Activated T-cell treated with anti-CD3 and anti-CD28 coated beads, Interleukin-2, amount 50 U/mL, for 48 hours (primary cell): ENCODE measurements around the gene LIMCH1.
A peak's percentile ranks its signal among the peaks of the same experiment; 100 is the strongest.
"Not testable (repeated sequence)": the region's sequence is repeated elsewhere in the genome, so short reads cannot be mapped to it uniquely, and the experiment has no call there.

ENCODE experiments used
- DNase-seq, 2 experiments: peaks; one replicate each; pipeline ENCODE4 v3.0.0-alpha.2; 2020

The LIMCH1 gene

DNA sequence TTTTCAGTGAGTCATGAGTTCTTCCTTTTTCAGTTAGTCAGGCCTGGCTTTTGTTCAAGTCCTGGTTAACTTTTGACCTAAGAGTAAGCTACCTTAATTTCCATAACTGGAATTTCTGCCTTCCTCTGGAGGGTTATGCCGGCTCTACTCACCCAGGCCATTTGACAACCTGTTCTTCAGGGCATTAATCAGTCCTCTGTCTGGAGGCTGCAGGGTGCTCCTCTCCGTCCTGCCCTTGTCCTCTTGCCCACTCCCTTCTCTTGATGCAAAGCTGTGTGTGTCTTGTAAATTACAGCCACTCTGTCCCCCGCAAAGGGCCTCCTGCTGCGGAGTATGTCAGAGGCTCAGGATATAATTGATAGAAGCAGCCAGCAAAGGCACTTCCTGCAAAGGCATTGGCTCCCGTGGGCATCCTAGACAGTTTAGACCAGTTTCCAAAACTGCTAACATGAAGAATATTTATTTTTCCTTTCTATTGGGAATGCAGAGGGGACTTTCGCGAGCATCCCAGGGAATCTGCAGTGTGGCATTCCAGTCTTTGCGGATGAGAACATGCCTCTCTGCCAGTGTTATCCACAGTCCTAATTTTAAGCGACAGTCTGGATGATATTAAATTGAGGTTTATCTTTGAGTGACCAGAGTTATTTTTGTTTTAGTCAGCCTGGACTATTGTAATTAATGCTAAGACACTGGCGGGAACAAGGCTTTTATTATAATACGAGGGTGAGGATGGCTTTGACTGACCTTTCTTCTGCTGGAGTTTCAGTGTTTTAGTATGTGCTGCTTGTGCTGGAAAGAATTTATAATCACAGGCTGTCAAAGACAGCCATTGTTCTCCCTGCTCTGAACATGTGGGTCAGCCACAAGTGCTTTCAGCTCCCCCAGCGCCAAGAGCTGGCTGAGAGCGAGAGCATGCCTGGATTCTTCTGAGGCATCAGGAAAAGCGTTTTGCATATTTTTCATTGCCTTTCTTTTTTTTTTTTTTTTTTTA lies 74.2 kb downstream of the LIMCH1 start:
- no peak for DNase-seq

DNA sequence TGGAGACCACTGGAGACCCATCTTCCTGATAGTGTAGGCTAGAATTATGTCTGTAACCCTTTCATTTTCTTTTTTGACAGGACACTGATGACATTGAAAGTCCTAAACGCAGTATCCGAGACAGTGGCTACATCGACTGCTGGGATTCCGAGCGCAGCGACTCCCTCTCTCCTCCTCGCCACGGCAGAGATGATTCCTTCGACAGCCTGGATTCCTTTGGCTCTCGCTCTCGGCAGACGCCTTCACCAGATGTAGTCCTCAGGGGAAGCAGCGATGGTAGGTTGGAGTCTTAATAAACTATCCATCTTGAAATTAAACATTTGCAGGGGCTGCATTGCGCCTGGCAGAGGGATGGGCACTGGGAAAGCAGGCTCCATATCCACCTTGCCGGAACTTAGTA lies 75.4 kb downstream of the LIMCH1 start:
- no peak for DNase-seq

DNA sequence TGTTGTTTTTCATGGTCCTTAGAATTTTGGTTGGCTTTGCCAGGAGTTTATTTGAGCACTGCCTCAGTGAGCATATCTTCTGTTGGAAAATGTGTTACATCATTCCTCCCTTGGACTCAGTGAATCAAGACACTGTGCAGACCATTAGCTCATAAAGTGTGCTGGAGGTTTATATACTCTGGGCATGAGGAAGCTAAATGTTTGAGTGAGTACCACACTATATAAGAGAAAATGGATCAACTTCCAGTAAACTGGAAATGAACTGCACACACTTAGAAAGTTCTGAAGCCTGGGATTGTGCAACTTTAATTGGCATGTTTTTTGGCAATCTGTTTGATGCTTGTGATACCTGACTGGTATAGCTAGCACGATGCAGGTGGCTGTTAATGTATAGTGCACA lies 75.9 kb downstream of the LIMCH1 start:
- DNase-seq: no peak

DNA sequence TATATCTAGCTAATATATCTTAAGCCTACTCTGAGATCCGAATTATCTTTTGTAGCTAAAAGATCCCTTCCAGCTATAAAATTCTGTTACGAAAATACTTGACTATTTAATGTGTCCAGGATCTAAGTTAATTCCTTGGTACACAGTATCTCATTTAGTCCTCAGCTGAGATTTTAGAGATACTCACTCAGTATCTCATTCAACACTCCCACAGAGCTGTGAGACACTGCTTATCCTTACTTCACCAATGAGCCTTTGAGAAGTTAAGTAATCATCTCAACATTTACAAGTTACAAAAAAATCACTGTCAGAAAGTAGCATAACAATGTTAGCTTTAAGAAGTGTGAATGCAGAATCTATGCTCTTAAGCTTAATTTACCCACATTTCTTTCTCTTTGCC lies 76.6 kb downstream of the LIMCH1 start:
- no peak for DNase-seq

DNA sequence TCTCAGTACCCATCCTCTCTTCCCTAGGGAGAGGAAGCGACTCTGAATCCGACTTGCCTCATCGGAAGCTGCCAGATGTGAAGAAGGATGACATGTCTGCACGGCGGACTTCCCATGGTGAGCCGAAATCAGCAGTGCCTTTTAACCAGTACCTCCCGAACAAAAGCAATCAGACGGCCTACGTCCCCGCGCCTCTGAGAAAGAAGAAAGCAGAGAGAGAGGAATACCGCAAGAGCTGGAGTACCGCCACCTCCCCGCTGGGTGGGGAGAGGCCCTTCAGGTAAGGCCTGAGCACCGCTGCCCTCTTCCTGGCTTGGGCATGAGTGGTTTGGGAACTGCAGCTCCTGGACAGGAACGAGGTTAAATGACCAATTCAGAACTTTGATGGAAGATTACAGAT lies 81.2 kb downstream of the LIMCH1 start:
- no peak for DNase-seq

DNA sequence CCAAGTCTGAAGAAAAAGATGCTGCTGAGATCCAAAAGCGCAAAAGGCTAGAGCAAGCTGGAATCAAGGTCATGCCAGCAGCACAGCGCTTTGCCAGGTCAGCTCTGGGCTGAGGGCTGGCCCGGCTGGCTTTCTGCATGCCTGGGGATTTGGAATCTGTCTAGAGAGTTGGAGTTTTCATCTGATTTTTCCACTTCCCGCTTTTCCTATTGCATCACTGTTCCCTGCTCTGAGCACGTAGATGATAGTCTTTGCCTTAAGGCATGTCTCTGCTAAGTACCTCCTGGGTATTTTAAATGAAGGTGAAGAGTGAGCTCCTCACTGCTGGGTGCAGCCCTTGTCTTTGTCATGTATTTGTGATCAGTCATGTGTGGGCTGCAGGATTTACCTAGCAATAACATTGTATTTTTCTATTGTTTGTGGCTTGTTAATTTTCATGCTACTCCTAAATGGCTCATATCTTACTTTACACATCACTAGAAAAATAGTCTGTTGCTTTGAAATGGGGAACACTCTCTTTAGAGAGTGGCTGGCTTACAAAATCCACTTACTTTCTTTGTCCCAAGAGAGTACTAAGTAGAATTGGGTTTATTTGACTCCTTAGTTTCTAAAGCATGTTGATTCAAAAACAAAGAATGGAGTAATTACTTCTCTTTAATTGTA lies 82.8 kb downstream of the LIMCH1 start:
- DNase-seq: no peak

DNA sequence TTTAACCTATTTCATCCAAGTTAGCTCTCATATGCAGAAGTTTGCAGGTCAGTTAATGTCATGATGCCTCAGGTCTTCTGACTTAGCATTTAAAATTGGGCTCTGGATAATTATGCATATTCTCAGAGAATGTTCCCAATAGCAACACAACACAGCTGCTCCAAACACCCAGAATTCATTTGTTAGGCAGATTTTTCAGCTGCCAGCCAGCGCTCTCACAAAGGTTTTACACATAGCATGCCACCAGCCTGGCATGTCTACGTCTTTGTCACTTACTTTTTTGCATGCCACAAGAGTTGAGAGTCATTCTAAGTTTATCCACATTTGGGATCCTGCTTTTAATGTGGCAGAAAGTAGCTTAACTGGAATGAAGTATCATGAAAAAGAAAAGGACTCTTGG lies 84.8 kb downstream of the LIMCH1 start:
- DNase-seq: no peak

DNA sequence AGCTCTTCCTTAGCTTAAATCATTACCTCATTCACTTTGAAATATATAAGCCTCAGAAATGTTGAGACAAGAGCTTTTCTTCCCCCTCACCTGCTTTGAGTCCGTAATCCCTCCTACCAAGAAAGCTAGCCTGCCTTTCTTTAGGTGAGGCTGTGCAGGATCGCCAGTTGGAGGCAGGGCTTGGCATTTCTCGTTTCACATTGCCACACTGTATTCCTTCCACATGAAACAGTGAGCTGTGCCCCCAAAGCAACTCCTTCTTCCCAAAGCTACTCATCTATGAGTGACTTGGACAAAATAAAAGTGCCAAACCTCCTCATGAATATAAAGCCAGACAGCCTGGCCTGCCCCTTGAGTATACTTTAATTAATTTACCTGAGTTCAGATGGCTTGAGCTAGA lies 86.8 kb downstream of the LIMCH1 start:
- DNase-seq: no peak

DNA sequence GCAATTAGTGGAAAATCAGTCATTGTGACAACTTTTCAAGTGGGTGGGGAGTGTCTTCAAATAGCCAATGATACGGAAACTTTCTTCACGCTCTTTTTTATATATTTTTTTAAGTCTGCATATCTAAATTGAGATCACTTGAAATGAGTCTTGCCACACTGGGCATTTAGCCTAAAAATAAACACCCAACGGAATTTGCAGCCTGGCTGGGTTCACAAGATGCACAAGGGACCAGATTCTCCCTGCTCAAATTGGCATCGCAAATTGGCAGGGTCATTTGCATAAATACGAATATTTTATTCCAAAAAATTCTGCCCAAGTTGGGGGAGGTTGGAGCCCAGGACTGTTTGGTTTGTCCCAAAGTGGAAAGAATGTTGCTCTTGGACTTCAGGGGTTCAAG lies 87.6 kb downstream of the LIMCH1 start:
- DNase-seq: no peak

DNA sequence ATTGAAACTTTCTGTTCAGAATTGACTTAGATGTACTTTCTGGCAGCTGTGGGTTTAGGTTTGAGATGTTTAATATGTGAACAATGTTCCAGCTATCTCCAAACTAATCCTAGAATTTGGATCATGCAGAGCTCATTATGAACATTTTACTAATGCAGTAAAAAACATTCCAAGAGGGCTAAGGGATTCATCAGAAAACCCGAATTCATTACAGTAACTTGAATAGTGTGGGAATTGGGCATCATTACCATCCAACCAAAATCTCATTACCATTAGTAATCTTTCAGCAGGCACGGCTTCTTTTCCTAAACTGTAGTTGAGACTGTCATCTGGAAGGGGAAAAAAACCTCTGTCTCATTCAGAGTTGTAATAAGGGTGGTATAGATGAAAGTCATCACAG lies 91.0 kb downstream of the LIMCH1 start:
- DNase-seq: no peak

DNA sequence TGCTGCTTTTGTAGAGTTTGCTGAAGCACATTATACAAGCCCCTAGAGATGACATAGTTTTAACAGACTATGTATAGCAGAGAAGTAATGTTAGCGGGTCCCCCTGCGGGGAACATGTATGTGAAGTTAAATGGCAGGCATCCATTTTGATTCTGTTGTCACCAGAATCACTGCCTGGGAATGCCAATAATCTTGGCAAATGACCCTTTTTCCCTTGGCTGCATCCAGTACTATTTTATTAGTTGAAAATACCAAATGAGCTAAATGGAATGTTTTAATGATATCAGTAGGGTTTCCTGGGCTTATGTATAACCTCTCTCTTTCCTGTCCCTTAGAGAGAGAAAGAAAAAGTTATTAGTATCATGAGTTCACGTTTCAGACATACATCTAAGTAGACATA lies 93.6 kb downstream of the LIMCH1 start:
- DNase-seq: no peak

DNA sequence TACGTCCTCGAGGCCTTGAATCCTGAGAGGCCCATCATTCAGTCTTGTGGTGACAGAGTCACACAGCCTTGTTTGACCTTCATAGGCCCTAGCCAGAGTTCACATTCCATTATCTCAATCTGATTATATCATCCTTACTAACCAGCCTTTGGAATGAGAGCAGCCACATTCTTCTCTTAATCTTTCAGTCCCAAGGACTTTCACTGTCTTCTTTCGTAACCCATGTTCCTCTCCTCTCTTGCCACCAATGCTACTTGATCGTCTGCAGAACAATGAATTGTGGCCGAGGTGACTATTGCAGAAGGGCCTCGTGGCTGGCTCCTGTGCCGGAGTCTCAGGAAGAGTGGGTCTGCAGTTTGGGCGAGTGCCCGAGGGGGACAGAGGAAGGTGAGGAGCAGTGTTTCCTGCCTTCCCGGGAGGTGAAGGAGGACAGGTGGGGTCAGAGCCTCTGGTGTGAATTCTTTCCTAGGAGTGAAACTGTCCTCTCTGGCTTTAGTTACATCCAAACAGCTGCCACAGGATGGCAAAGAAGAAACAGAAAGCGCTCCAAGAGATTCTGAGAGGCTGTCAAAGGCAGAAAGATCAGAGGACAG lies 94.6 kb downstream of the LIMCH1 start:
- DNase-seq: no peak

DNA sequence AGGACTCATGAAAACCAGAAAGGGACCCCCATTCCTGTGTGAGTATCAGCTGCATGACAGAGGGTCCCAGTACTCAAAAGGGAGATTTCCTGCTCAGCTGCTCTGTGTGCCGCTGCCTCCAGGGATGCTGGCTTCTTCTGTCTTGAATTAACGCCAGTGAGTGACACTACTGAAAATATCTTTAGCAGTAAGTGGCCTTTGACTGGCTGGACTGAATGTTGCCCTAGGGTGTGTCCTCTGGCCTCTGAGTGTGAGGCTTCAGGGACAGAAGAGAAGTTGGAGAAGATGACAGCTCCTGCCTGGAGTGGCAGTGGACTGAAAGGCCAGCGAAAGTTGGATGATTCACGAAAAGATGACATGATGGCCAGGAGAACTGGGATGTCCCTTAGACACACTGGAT lies 95.4 kb downstream of the LIMCH1 start:
- no peak for DNase-seq

DNA sequence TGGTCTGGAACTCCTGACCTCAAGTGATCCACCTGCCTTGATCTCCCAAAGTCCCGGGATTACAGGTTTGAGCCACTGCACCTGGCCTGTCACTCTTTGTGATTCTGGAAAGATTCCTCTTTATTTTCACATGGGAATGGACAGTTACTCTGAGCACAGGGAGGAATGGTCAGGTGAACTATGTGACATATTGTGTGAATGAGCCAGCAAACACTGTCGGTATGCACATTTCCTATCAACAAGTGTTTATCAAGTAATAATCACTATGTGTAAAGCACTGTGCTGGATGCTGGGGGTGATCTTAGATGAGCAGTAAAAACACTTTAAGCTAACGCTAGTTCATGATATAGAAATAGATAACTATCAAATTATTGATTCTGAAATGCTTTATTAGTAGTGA lies 97.5 kb downstream of the LIMCH1 start:
- no peak for DNase-seq

DNA sequence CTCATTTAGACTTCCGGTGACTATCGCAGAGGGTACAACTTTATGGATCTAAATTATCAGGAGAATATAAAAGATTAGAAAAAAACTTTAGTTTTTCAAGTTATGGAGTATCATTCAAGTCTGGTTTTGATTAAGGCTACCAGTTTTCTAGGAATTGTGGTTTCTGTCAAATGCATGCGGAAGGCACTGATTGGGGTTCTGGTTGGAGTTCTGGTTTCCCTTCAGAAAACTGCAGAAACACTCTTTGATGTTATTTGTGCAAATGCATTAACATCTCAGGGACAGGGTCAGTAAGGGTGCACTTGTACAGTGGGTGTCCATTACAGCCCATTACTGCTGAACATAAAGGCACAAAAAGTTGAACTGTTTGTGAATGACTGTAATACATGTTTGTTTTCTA lies 100.2 kb downstream of the LIMCH1 start:
- DNase-seq: no peak

DNA sequence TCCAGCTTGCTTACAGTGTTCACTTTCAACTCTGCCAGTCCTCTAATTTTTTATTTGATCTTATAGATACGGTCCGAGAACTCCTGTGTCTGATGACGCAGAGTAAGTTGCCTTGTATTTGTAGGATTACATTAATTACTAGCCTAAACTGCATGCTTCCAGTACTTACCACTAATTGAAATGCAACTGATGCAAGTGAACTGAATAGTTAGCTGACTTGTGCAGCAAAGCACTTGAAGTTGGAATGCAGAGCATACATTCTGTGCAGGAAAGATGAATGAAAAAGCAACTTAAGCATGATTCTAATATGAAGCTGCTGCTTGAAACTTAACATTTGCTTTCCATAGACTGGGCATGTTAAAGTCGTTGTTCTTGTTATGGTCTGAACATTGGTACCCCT lies 100.9 kb downstream of the LIMCH1 start:
- DNase-seq: no peak

DNA sequence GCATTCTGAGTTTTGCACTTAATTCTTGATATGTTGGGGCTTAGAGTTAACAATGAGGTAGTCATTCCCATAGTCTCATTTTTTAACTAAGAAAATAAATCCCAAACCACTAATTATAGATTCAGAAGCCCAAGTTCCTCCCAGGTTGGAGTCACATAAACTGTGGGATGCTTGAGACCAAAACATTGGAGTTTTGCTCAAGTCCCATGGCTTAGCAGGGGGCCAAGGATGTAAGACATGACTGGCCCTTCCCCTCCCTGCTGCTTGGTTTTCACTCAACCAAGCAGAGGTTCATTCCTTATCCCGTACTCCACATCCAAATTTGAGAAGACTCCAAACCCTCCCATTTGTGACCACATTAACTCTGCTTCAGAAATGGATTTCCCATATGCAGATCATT lies 101.3 kb downstream of the LIMCH1 start:
- no peak for DNase-seq

DNA sequence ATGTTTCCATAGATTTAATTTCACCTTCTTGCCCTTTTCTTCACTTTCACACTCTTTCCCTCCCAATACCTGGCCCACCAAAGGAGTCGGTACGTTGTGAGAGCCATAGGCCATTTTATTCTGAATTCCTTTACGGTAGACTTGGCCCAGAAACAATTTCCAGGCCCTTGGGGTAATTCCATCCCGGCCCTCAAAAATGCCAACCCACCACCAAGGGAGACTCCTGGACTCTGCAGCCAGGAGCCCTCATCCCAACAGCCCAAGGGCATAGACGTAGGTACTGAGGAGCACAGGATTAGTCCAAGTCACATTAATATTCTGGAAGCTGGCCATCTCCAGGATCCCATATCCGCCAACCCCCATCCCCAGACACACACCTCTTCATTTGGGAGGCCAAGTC lies 102.9 kb downstream of the LIMCH1 start:
- no peak for DNase-seq

DNA sequence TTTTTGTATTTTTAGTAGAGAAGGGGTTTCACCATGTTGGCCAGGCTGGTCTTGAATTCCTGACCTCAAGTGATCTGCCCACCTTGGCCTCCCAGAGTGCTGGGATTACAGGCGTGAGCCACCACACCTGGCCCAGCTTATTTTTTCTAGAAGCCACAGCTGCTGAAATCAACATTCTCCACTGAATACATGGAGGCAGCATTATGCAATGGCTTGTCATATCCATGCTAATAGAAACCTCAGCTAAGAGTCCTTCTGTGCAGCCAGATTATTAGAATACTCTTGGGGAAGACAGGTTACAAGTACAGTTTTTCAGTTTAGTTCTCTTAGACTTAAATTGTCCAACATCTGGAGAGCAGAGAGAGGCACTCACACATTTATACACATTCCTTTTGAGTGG lies 104.8 kb downstream of the LIMCH1 start:
- not testable (repeated sequence) for DNase-seq

DNA sequence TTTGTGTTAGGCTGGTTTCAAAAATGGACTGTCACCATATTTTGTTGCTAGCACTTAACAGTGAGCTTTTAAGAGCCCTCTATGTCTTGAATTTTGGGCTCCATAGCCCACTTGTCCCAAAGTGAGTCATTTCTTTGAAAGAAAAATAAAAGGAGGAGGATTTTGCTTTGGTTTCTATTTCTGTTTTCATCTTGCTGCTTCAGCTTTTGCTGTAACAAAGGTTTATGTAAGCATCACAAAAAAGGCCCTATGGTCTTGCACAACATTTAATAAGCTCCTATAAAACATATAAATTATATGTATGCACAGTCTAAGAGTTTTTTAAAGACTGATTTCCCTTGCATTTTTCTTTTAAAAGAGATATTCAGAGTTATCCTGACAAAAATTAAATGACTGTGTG lies 105.4 kb downstream of the LIMCH1 start:
- no peak for DNase-seq

DNA sequence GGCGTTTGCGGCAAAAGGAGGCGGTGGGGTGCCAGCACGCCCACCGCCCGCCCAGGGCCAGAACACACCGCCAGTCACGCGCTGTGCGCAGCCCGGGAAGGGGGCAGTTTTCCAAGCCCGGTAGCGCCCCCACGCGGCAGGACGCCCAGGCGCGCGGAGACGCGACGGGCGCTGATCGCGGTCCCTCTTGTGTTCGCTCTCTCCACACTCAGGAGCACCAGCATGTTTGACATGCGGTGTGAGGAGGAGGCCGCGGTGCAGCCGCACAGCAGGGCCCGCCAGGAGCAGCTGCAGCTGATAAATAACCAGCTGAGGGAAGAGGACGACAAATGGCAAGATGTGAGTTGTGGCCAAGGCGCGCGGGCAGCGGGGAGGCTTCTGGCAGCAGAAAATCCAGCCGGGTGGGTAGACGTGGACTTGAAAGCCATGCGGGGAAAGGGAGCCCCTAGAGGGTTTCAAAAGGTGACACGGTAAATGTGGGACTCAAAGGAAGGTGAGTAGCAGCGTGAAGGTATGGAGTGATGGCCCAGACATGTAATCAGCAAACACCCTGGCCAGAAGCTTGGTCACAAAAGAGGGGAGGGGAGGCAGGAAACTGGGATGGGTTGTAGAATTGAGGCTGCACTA lies 106.4 kb downstream of the LIMCH1 start:
- DNase-seq: peak; percentile 36 to 37

DNA sequence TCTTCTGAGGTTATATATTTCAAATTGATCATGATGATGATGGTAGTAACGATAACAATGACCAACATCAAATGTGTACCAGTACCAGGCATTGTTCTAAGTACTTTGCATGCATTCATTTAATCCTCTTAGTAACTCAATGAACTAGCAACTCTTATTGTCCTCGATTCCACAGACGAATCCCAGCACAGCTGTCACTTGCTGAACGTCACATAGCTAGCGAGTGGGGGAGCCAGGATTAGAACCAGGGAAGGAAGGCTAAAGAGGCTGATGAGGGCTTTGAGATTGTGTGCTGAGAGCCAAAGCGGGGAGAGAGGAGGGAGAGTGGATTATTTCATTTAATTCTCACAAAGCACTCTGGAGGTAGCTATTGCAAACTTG lies 106.9 kb downstream of the LIMCH1 start:
- DNase-seq: no peak

DNA sequence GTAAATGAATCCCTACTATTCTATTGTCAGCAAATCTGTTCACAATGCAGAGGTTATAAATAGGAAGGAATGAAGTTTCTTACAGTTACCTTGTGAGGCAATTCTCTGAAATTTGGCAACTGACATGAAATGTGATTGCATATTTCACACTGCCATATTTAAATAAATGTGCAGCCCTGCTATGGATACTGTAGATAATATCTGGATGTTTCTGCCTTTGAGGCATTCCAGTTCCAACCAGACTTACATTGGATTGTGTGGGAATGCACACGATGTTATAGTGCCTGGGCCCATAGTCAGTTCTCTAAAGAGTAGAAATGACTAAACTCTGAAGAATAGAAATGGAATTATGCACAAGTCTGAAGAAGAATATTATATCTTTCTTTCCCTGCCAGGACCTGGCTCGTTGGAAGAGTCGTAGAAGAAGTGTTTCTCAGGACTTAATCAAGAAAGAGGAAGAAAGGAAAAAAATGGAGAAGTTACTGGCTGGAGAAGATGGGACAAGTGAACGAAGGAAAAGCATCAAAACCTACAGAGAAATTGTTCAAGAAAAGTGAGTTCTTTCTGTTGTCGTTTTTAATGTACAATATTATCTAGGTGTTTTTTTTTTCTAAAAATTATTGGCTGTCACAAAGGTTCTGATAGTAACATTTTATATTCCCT lies 107.9 kb downstream of the LIMCH1 start:
- no peak for DNase-seq
